RWPE1 (cell line): ENCODE measurements around the gene PLA2G2D.

Source experiments
- CTCF ChIA-PET: fragments of 350-600 bp; sonication (Branson Sonifier 250); formaldehyde crosslinking; extraction: SDS; loops from one replicate; lab custom pipeline; 2021; lab: Yijun Ruan, JAX
- POLR2A ChIA-PET: fragments of 400-600 bp; formaldehyde crosslinking; extraction: SDS; loops from one replicate; lab custom pipeline; 2020; ENCODE audit warnings: antibody characterized with exemption; ENCODE audit not compliant: low non-redundant PET; lab: Yijun Ruan, JAX
- DNase-seq: peaks from one replicate; pipeline ENCODE4 v3.0.0; 2012; ENCODE audit warnings: low spot score
- H3K27ac ChIP-seq: fragments of 450-650 bp; 2 replicates; pipeline ENCODE4 v1.5.1; 2017
- TF ChIP-seq, protein P1 (sequence below): fragments of 450-650 bp; conservative IDR thresholded peaks from 2 replicates; pipeline ENCODE4 v1.5.1; 2017; ENCODE audit warnings: low read depth, mild to moderate bottlenecking

PLA2G2D gene

DNA sequence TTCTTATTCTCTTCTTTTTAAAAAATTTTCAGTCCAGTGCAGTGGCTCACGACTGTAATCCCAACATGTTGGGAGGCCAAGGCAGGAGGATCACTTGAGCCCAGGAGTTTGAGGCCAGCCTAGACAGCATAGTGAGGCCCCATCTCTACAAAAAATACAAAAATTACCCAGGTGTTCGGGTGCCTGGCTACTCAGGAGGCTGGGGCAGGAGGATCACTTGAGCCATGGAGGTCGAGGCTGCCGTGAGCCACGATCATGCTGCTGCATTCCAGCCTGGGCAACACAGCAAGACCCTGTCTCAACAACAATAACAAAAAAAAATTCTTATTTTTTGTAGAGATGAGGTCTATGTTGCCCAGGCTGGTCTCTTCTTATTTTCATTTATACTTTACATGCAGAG is 7.9 kb downstream of the PLA2G2D start:
- DNase-seq = no peak
- ChIA-PET CTCF (no interaction called here), POLR2A (no interaction called here)

DNA sequence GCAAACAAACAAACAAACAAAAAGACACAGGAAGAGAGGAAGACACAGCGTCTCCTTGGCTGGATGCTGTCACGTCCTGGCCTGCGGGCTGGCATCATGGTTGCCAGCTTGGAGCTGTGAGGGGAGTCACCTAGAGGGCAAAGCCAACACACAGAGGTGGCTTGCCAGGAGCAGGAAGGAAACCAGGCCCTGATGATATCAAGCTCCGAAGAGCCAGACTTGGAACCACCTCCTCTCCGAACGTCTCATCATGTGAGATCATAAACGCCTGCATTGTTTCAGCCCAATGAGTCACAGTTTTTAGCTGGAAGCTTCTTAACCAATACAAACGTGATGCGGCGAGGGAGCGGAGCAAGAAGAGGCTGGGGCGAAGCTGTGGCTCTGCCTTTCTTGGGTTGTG is 8.7 kb downstream of the PLA2G2D start:
- no peak overlapping the region for H3K27ac ChIP-seq
- ChIA-PET CTCF (no interaction called here), POLR2A (no interaction called here)
- DNase-seq = peak; percentile 63
- TF ChIP-seq, protein P1, sequence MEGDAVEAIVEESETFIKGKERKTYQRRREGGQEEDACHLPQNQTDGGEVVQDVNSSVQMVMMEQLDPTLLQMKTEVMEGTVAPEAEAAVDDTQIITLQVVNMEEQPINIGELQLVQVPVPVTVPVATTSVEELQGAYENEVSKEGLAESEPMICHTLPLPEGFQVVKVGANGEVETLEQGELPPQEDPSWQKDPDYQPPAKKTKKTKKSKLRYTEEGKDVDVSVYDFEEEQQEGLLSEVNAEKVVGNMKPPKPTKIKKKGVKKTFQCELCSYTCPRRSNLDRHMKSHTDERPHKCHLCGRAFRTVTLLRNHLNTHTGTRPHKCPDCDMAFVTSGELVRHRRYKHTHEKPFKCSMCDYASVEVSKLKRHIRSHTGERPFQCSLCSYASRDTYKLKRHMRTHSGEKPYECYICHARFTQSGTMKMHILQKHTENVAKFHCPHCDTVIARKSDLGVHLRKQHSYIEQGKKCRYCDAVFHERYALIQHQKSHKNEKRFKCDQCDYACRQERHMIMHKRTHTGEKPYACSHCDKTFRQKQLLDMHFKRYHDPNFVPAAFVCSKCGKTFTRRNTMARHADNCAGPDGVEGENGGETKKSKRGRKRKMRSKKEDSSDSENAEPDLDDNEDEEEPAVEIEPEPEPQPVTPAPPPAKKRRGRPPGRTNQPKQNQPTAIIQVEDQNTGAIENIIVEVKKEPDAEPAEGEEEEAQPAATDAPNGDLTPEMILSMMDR = no peak

More for the DNA sequence above, 7.9 kb downstream of the PLA2G2D start:
- H3K27ac ChIP-seq = no peak overlapping the region
- TF ChIP-seq, protein P1 = no peak

DNA sequence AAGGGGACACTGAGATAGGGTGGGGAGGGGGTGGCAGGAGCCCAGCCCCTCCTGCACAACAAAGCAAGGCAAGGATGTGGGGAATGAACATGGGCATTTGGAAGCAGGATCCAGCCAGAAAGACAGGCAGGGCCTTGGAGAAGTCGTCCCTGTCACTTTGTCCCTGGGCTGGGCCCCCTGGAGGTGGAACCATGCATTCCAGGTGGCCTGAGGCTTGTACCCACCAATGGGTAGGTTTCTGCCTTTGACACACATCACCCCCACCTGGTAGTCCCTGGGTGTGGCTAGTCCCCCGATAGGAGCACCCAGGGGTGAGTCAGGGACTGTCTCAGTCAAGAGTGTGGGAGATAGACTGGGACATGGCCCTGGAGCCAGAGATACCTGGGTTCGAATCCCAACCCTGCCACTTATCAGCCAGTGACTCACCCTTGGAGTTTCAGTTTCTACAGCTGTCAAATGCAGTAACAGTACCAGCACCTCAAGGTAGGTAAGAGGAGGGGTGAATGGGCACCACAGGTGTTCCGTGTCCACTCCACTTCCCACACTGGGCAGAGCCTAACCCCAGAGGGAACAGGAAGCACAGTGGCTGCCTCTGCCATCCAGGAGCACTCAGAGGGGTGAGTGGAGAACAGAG is 10.0 kb downstream of the PLA2G2D start:
- H3K27ac ChIP-seq = no peak overlapping the region
- DNase-seq = no peak
- ChIA-PET POLR2A (no interaction called here), CTCF (no interaction called here)
- TF ChIP-seq, protein P1 = no peak

DNA sequence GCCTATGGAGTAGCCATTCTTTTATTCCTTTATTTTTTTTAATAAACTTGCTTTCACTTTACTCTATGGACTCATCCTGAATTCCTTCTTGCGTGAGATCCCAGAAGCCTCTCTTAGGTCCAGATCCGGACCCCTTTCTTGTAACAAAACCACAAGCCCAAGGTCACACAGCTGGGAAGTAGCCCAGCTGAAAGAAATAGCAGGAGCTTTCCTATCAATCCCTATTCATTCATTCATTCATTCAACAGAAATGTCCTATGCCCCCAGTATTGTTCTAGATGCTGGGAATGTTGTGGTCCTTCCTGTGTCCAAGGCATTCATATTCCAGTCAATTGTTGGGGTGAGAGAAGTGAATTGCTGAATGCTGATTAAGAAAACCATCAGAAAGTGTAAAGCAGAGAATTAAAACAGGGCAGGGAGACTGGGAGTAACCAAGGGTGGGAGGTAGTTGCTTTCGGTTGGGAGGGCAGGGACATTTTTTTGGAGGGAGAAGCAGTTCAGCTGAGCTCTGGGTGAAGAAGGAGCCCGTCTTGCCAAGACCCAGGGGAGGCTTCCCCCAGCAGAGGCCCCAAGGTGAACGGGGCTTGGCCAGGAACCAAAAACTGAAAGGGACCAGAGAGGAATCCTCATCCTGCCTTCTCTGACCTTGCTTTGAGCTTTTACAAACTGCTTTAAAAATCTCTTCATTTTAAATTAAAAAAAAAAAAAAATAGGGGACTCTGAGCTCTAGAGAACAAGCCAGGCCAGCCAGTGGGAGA is 10.8 kb downstream of the PLA2G2D start:
- no peak overlapping the region for H3K27ac ChIP-seq
- TF ChIP-seq, protein P1 = no peak
- ChIA-PET POLR2A (interaction anchor here (0.6 kb wide), 1 partner anchor 43 kb away, joined by 4 read pairs; no protein-coding TSS in a partner anchor), CTCF (interaction anchor here (0.6 kb wide), 1 partner anchor 43 kb away, joined by 5 read pairs; no protein-coding TSS in a partner anchor)
- no peak for DNase-seq

DNA sequence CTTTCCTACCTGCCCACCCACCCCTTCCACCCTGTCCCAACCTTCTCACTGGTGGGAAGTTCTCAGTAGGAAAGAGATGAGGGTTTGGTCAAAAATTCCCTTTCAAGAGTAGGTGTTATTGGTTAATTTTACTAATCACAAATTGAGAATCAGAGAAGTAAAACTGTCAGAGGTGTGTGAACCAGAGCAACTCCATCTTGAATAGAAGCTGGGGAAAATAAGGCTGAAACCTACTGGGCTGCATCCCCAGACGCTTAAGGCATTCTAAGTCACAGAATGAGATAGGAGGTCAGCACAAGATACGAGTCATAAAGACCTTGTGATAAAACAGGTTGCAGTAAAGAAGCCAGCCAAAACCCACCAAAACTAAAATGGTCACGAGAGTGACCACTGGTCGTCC is 11.5 kb downstream of the PLA2G2D start:
- TF ChIP-seq, protein P1 = no peak
- CTCF ChIA-PET = no interaction called here
- POLR2A ChIA-PET = no interaction called here
- DNase-seq = no peak
- no peak overlapping the region for H3K27ac ChIP-seq

DNA sequence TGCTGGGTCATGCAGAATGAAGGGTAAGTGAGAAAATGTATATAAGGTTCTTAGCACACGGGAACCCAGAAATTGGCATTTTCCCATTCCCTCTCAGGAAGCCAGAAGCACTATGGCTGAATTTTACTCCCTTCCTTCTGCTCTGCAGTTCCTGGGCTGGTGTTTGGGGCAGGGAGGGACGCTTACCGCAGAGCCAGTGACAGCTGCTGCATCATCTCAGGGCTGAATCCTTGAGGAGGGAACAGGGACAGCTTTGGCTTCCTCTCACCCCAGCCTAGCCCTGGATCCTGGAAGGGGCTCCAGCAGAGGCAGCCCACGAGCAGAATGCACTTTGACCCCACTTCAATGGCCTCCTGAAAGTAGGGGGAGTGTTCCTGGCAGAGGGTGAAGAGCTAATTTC is 12.0 kb downstream of the PLA2G2D start:
- TF ChIP-seq, protein P1 = no peak
- H3K27ac ChIP-seq = no peak overlapping the region
- ChIA-PET CTCF (no interaction called here), POLR2A (no interaction called here)
- no peak for DNase-seq
